Endothelial cell of umbilical vein (primary cell): Measurements from ENCODE around the gene TBX5. TPM values are rescaled to one million over a fixed set of nuclear protein-coding genes. Genes with fewer than 3 reads are reported as not detected.

Source experiments
- BruUV-seq: library from RNA; stranded (reverse); fragments of 400-500 nt; replicated peaks from 2 replicates; lab custom pipeline; 2021; lab: Mats Ljungman, UMichigan
- CTCF ChIA-PET: fragments of 300-600, 350-600 bp; sonication (Branson Sonifier 250); formaldehyde crosslinking; loops from one replicate; lab custom pipeline; 2021; ENCODE audit warnings: antibody characterized with exemption, inconsistent platforms; lab: Charles Lee
- POLR2A ChIA-PET: fragments of 300-600, 350-600 bp; sonication (Branson Sonifier 250); formaldehyde crosslinking; loops from one replicate; lab custom pipeline; 2021; ENCODE audit warnings: antibody characterized with exemption, inconsistent platforms; lab: Charles Lee
- DNase-seq: peaks from one replicate; pipeline ENCODE4 v3.0.0-alpha.2; 2011; ENCODE audit warnings: low read depth, low spot score
- FAIRE-seq: peaks from 2 replicates; lab custom pipeline; 2011; peaks lifted over from hg19 to GRCh38; lab: Jason Lieb, UNC
- H2AFZ ChIP-seq: 2 replicates; pipeline ENCODE4 v1.6.0; 2012; ENCODE audit warnings: low read depth, low read length, control low read depth, inconsistent platforms
- H3K27ac ChIP-seq: 2 replicates; pipeline ENCODE4 v1.5.1; 2011; ENCODE audit warnings: low read depth, mild to moderate bottlenecking, control low read depth, low read length, moderate library complexity; ENCODE audit not compliant: insufficient read depth
- H3K27me3 ChIP-seq, 2 experiments: 2 replicates each; pipeline versions ENCODE4 v1.6.0 to v1.6.1; 2011; ENCODE audit warnings: low read length in 2 of 2, mixed read lengths in 1 of 2; ENCODE audit not compliant: control insufficient read depth in 2 of 2, insufficient read depth in 2 of 2
- H3K36me3 ChIP-seq, 2 experiments: 2 replicates in 1 of 2; 3 replicates in 1 of 2; pipeline ENCODE4 v1.5.1; 2011; ENCODE audit warnings: low read length in 2 of 2, mild to moderate bottlenecking in 1 of 2, moderate library complexity in 1 of 2; ENCODE audit not compliant: control insufficient read depth in 2 of 2, insufficient read depth in 2 of 2; ENCODE audit errors: extremely low read depth in 1 of 2
- H3K4me1 ChIP-seq: 3 replicates; pipeline ENCODE4 v1.5.1; 2011; ENCODE audit warnings: mild to moderate bottlenecking, low read length; ENCODE audit not compliant: control insufficient read depth, insufficient read depth; ENCODE audit errors: extremely low read depth
- H3K4me2 ChIP-seq: 2 replicates; pipeline ENCODE4 v1.6.1; 2011; ENCODE audit warnings: low read length, control low read depth, mixed read lengths; ENCODE audit not compliant: insufficient read depth
- H3K4me3 ChIP-seq, 3 experiments: fragments of 200-600 bp in 1 of 3; sonication (generic), shearing (Covaris generic) in 1 of 3; replicated peaks in 1 of 3; 2 replicates each; pipeline ENCODE4 v1.5.1; 2011 to 2016; ENCODE audit warnings: control low read depth in 3 of 3, low read length in 3 of 3, mild to moderate bottlenecking in 2 of 3, inconsistent platforms in 1 of 3, low read depth in 1 of 3, moderate library complexity in 1 of 3; ENCODE audit not compliant: insufficient read depth in 1 of 3
- H3K79me2 ChIP-seq: 2 replicates; pipeline ENCODE4 v1.6.0; 2012; ENCODE audit warnings: low read length, inconsistent platforms; ENCODE audit not compliant: control insufficient read depth, insufficient read depth
- H3K9ac ChIP-seq: replicated peaks from 2 replicates; pipeline ENCODE3; 2011; ENCODE audit warnings: low read length, control low read depth; ENCODE audit not compliant: insufficient read depth; ENCODE audit errors: extremely low read depth
- H3K9me1 ChIP-seq: replicated peaks from 3 replicates; pipeline ENCODE4 v1.6.0; 2011; ENCODE audit warnings: mild to moderate bottlenecking, low read length; ENCODE audit not compliant: control insufficient read depth, insufficient read depth; ENCODE audit errors: extremely low read depth
- H3K9me3 ChIP-seq: replicated peaks from 2 replicates; pipeline ENCODE4 v1.5.1; 2012; ENCODE audit warnings: low read length, inconsistent platforms; ENCODE audit not compliant: control insufficient read depth, insufficient read depth
- H4K20me1 ChIP-seq: replicated peaks from 2 replicates; pipeline ENCODE3; 2011; ENCODE audit warnings: mild to moderate bottlenecking, low read length; ENCODE audit not compliant: control insufficient read depth, insufficient read depth; ENCODE audit errors: extremely low read depth
- CTCF ChIP-seq, 2 donors: IDR thresholded peaks; 1 replicate in 1 of 2; 2 replicates in 1 of 2; pipeline ENCODE4 v1.5.1; 2011; ENCODE audit warnings: low read length in 2 of 2, mild to moderate bottlenecking in 2 of 2, moderate library complexity in 2 of 2, control low read depth in 1 of 2, inconsistent platforms in 1 of 2, low read depth in 1 of 2; ENCODE audit not compliant: insufficient read depth in 1 of 2; ENCODE audit errors: extremely low read depth in 1 of 2
- EZH2 ChIP-seq: IDR thresholded peaks from 2 replicates; pipeline ENCODE4 v1.6.1; 2012; ENCODE audit warnings: borderline replicate concordance, low read depth, mild to moderate bottlenecking, moderate library complexity, low read length, inconsistent platforms; ENCODE audit not compliant: severe bottlenecking
- FOS ChIP-seq: IDR thresholded peaks from 2 replicates; pipeline ENCODE4 v1.6.1; 2011; ENCODE audit warnings: mild to moderate bottlenecking, low read length, moderate library complexity, borderline replicate concordance; ENCODE audit not compliant: insufficient read depth
- GATA2 ChIP-seq: IDR thresholded peaks from 2 replicates; pipeline ENCODE4 v1.7.0; 2011; ENCODE audit warnings: low read depth, mild to moderate bottlenecking, moderate library complexity, mixed read lengths, low read length; ENCODE audit not compliant: insufficient read length, insufficient read depth
- JUN ChIP-seq: IDR thresholded peaks from 2 replicates; pipeline ENCODE4 v1.6.1; 2011; ENCODE audit warnings: borderline replicate concordance, low read depth; ENCODE audit not compliant: insufficient read length, insufficient read depth
- MAX ChIP-seq: IDR thresholded peaks from 2 replicates; pipeline ENCODE4 v1.6.1; 2011; ENCODE audit not compliant: insufficient read depth, insufficient read length
- MYC ChIP-seq: IDR thresholded peaks from one replicate; pipeline ENCODE4 v1.6.1; 2011; ENCODE audit warnings: mild to moderate bottlenecking, low read depth, low read length
- POLR2A ChIP-seq: IDR thresholded peaks from 2 replicates; pipeline ENCODE4 v1.6.1; 2012; ENCODE audit warnings: low read depth, mild to moderate bottlenecking, control low read depth, low read length
- POLR2AphosphoS5 ChIP-seq: IDR thresholded peaks from 2 replicates; pipeline ENCODE4 v1.6.1; 2012; ENCODE audit warnings: low read depth, mild to moderate bottlenecking, control low read depth, low read length, moderate library complexity; ENCODE audit not compliant: insufficient read depth
- dilution Hi-C: fragments of 300-500 bp; cut with MboI; formaldehyde crosslinking; loops from one replicate; pipeline ENCODE4 v1.15.0; 2019; ENCODE audit warnings: low sequenced_read_pairs; ENCODE audit not compliant: extremely low pct_ligation_motif_present
- intact Hi-C: fragments of 100-400 bp; cut with micrococcal nuclease; formaldehyde crosslinking; loops from one replicate; pipeline ENCODE4 v1.10.0; 2022
- polyA plus RNA-seq, 4 experiments: library from polyadenylated mRNA; depleted of rRNA in 3 of 4; stranded (reverse) in 3 of 4; unstranded in 1 of 4; fragments of >200 nt; gene quantifications; 2 replicates each; pipeline versions ENCODE4 v1.2.1 to v1.2.3, GENCODE V29; 2011 to 2012; ENCODE audit warnings: missing spikeins in 1 of 4
- total RNA-seq: library from RNA; stranded (reverse); gene quantifications from 2 replicates; pipeline ENCODE4 v1.2.3, GENCODE V29; 2021

Gene TBX5
- total and polyA plus RNA-seq, 2 donors (not counting 3 experiments of a cell fraction or from before 2014, with no cell fraction given), result not detected

- no peak overlapping the region for H3K27ac ChIP-seq
- H2AFZ ChIP-seq, result no peak overlapping the region
- ChIA-PET CTCF (interaction anchor here (0.9 kb wide), 1 partner anchor 43 kb away, joined by 3 read pairs; no protein-coding TSS in a partner anchor), POLR2A (no interaction called here)
- H3K79me2 ChIP-seq, result no peaks in the 10 kb centered on the region
- intact Hi-C loops (no loop called here), dilution Hi-C loops (no loop called here)
- H3K4me3 ChIP-seq, result no peak overlapping the region
- no TSS peak for BruUV-seq
- no peaks in the 10 kb centered on the region for H3K36me3 ChIP-seq
- DNase-seq (no peak), FAIRE-seq (no peak)
- no peaks in the 10 kb centered on the region for H3K9me3 ChIP-seq
- no peak overlapping the region for H3K4me2 ChIP-seq
- H3K9ac ChIP-seq, result no peak overlapping the region
- no peaks in the 10 kb centered on the region for H4K20me1 ChIP-seq
- no peaks in the 10 kb centered on the region for H3K4me1 ChIP-seq
- no peak for TF ChIP-seq MYC
- no peak for TF ChIP-seq JUN
- TF ChIP-seq MAX, result no peak
- TF ChIP-seq POLR2AphosphoS5, result no peak
- TF ChIP-seq CTCF (IDR thresholded peaks at IDR 0.05; ENCODE audit: extremely low read depth in 1 of 2, insufficient read depth in 1 of 2, low read depth in 1 of 2, low read length in 2 of 2), result no peak
- peaks cover 6 to 14% of the 10 kb centered on the region in 2 experiments for H3K27me3 ChIP-seq
- no peaks in the 10 kb centered on the region for H3K9me1 ChIP-seq
Observed at GRCh38 chr12:114391088-114391487, 14.9 kb downstream of the TBX5 start.

GRCh38 chr12:114384739-114385138 lies 21.2 kb downstream of the TBX5 start:
- ChIA-PET POLR2A (no interaction called here), CTCF (no interaction called here)
- FAIRE-seq, result no peak
- no peaks in the 10 kb centered on the region for H3K4me1 ChIP-seq
- no peak overlapping the region for H3K27ac ChIP-seq
- H3K79me2 ChIP-seq, result no peaks in the 10 kb centered on the region
- peaks cover 4% of the 10 kb centered on the region for H3K9me3 ChIP-seq
- no peak for DNase-seq
- no peaks in the 10 kb centered on the region for H3K27me3 ChIP-seq
- no peaks in the 10 kb centered on the region for H4K20me1 ChIP-seq
- H3K9me1 ChIP-seq, result no peaks in the 10 kb centered on the region
- no peak overlapping the region for H3K4me3 ChIP-seq
- H3K4me2 ChIP-seq, result no peak overlapping the region
- TF ChIP-seq EZH2 (no peak), POLR2AphosphoS5 (no peak), FOS (no peak), JUN (no peak), MAX (no peak), GATA2 (no peak), CTCF (IDR thresholded peaks at IDR 0.05; ENCODE audit: extremely low read depth in 1 of 2, insufficient read depth in 1 of 2, low read depth in 1 of 2, low read length in 2 of 2) (no peak), MYC (no peak), POLR2A (no peak)
- dilution Hi-C loops, result no loop called here
- no TSS peak for BruUV-seq
- no peak overlapping the region for H3K9ac ChIP-seq
- intact Hi-C loops, result no loop called here
- no peaks in the 10 kb centered on the region for H3K36me3 ChIP-seq
- H2AFZ ChIP-seq, result no peak overlapping the region
